HG03442 (cell line): ENCODE results near the gene ZFHX3.
A peak's percentile ranks its signal among the peaks of the same experiment; 100 is the strongest.

Experiments used
- ATAC-seq: cut with Tn5 transposase; IDR thresholded peaks from one replicate; pipeline ENCODE4 v1.9.1; 2021; ENCODE audit warnings: mild to moderate bottlenecking, moderate library complexity; ENCODE audit not compliant: unreplicated experiment

The ZFHX3 gene

GRCh38 chr16:72811876-72812275, 236.1 kb downstream of the ZFHX3 start:
- ATAC-seq: no peak

- ATAC-seq: no peak
Observed at GRCh38 chr16:72811188-72811720, 236.7 kb downstream of the ZFHX3 start.

DNA sequence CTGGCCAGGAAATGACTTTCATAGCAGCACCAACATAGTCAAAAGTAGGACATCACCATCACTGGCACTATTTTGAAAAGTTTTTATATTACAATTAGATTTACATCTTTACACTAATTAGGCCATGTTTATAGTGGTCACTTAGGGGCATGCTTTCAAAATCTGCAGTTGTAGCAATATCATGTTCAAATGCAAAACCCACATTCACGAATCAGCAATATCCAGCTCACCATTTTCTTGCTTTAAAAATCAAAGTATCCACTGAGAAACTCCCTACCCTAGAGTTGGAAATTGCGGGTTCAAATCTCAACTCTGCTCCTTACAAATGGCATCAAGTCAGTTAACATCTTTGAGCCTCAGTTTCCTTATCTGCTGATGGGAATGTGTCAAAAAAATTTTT, 237.4 kb downstream of the ZFHX3 start:
- no peak for ATAC-seq

- ATAC-seq: no peak
Observed at GRCh38 chr16:72809446-72809845, 238.5 kb downstream of the ZFHX3 start.

- no peak for ATAC-seq
Observed at GRCh38 chr16:72808754-72809153, 239.2 kb downstream of the ZFHX3 start.

DNA sequence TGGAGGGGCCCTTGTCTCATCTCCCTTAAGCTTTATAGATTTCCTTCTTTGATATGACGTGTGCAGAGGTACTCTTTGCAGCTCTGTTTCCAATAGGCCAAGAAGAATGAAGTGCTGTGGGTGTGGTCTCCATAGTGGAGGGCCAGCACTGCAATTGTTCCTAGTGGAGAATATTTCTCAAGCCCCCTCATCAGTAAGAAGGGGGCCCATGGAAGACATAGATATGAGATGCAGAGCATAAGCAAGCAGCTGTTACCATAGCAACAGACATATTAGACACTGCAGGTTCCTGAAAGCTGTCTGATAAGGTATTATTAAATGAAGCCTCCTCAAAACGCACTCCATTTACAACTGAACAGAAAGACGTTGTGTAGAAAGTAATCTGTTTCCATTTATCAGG, 240.7 kb downstream of the ZFHX3 start:
- ATAC-seq: no peak

DNA sequence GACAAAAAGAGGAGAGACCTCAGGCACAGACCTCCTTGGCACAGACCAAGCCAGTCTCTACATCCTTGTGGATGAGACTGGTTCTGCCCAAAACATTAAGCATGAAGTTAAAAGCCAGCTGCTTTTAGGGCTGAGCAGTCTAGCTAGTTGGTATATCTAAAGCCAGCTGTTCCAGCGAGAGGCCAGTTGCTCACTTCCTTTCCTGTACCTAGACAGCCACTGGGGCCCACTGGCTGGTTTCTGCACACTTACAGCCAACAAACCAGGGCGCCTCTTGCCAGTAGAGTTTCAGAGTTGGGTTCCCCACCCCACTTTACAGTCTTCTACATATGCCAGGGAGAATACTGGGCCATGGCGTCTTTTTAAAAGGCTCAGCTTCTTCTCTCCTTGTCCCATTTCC, 242.4 kb downstream of the ZFHX3 start:
- no peak for ATAC-seq

DNA sequence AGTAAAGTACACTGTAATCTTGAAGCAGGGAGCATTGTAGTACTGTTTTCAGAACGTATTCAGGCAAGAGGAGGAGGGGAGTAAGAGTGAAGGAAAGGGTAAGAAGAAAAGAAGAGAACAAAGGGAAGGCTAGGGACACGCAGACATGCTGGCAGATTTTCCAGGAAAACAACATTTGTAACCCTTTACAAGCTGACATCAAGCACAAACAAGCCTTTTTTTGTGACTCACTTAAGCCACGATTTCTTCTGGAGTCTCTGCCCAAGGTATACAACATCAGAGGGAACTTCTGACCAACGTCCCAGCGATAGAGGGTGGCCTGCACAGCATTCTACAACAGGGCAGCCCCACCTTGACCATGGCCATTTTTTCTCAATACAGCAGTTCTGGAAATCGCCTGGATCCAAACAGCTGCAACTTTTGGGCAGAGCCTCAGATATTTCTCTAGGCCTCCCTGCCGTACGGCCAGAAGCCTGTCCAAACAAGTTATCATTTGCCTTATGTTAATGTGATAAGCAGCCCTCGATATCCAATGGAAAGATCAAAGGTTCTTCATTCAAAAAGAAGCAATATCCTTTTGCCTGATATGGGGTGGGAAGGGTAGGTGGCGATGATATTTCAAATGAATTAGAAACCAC, 247.3 kb downstream of the ZFHX3 start:
- no peak for ATAC-seq

DNA sequence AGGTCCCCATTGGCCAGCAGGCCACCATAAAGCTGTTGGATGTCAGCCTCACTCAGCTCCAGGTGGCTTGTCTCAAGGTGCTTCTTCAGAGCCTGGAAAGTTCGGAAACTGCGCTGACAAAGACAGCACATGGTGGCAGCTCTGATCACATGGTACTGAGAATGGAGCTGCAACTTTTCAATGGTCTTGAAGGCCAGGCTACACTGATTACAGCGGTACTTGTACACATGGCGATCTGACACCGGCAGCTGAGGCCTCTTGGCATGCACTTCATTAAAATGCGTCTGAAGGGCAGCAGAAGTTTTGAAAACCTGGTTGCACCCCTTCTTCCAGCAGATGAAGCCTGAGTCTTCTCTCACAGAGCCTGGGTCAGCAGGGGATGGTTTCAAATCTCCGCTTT, 249.7 kb downstream of the ZFHX3 start:
- no peak for ATAC-seq

DNA sequence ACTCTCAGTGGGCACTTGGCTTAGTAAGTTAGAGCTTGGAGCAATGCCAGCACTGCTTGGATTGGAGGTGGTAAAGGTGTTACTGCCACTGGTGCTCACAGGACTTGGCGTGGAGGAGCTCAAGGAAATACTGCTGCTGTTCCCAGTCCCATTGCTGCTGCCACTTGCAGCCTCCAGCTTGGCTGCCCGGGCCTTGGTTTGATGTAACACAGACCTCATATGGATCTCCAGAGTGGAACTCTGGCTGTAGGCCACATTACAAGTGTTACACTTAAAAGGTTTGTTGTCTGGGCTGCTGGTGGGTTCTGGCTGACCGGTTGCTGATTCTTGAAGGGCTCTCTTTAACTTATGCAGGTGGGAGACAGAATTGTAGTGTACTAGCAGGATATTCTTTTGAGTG, 250.3 kb downstream of the ZFHX3 start:
- ATAC-seq: no peak

- no peak for ATAC-seq
Observed at GRCh38 chr16:72796222-72796621, 251.7 kb downstream of the ZFHX3 start.

DNA sequence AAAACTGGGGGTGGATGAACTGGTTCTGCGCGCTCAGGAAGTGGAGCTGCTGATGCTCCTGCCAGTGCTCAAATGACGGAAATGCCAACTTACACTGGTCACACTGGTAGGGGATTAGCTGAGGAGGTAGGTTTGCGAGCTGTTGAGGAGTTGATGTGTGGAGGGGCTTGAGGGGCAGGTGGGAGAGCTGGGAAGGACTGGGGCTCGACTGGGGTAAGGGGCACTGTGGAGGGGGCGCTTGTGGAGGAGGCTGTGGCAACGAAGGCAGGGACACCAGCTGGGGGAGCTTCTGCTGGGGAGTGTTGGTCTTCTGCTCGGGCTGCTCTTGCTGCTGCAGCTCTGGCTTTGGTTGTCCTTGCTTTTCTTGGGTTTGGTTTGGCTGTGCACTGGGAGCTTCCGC, 252.9 kb downstream of the ZFHX3 start:
- ATAC-seq: no peak

DNA sequence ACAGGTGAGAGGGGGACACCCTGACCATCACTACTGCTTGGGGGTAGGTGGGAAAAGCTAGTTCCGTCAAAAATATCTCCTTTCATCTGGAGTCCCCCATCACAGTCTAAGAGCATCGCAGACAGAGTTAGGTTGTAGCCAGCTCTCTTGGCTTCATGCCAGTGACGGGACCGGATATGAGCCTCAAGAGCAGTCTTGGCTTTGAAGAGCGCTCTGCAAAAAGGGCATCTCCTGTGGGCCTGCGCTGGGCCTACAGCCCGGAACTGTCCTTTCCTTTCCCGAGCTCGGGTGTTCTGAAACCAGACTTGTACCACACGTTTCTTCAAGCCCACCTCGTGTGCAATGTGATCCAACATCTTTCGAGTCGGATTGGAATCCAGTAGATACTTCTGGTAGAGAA, 253.6 kb downstream of the ZFHX3 start:
- no peak for ATAC-seq

DNA sequence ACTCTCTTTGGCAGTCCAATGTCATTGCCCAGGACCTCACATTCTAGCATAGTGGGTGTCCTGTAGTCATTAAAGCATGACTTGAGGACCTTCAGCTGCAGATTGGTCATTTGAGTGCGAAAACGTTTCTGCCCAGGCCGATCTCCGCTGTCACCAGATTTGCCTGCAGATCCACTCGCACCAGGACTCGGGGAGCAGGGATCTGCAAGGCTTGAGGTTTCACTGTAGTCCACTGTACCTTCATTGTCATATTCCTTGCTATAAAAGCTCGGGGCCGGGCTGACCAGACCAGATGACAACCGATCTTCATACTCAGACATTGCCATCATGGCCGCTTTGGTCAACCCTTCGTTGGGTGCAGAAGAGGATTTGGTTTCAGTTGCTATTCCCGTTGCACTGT, 254.2 kb downstream of the ZFHX3 start:
- no peak for ATAC-seq

DNA sequence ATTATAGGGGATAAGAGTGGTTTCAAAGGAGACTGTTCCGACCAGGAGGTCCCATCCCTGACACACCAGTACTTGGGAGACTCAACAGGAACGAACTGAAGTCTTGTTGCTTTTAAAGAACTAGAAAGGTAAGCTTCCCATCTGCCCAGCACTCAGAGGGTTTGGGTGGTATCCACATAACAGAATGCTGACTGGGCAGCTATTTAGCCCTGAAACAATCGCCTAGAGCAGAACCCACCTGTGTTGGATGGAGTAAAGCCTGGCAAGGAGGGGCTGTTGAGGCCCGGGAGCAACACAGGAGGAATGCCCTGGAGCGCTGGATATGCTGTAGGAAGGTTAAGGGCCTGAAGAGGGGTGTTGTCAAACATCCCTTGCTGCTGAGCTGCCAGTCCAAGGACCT, 254.9 kb downstream of the ZFHX3 start:
- no peak for ATAC-seq

GRCh38 chr16:72791786-72792185, 256.1 kb downstream of the ZFHX3 start:
- ATAC-seq: no peak

DNA sequence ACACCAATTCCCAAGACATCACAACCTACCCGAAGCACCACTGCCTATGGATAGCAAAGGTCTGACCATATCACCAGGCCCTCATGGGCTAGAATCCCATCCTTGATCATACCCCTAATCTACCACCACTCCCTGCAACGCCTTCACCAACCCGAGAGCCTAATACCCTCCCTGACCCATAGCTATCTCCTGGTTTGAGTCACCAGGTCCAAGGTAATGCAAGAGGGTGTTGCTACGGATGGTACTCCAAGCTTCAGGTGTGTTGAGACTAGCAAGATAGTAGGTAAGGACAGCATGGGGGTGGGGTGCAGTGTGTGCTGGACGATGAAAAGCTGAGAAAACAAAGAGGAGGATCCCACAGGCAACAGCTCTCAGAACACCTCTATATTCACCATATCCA, 258.0 kb downstream of the ZFHX3 start:
- ATAC-seq: no peak

- no peak for ATAC-seq
Observed at GRCh38 chr16:72789465-72789864, 258.5 kb downstream of the ZFHX3 start.

DNA sequence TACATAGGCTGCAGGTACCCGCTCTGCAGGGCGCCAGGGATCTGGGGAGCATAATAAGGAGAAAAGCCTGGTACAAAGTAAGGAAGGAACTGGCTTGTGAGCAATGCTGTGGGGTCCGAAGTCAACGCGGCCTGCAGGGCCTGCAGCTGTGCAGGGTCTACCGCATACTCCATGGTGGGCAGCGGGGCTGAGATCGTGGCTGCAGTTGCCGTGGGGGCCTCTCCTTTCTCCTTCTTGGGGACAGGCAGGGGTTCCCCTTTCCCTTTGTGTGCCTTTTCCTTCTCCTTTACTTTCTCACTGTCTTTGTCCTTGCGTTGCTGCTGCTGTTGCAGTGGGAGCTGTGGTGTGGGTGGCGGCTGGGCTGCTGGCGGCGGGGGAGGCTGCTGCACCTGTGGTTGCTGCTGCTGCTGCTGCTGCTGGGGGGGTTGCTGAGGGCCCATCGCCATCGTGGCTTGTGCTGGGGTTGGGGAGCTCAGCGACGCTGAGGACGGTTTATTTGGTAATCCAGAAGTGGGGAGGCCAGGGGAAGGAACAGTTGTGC, 259.6 kb downstream of the ZFHX3 start:
- no peak for ATAC-seq

DNA sequence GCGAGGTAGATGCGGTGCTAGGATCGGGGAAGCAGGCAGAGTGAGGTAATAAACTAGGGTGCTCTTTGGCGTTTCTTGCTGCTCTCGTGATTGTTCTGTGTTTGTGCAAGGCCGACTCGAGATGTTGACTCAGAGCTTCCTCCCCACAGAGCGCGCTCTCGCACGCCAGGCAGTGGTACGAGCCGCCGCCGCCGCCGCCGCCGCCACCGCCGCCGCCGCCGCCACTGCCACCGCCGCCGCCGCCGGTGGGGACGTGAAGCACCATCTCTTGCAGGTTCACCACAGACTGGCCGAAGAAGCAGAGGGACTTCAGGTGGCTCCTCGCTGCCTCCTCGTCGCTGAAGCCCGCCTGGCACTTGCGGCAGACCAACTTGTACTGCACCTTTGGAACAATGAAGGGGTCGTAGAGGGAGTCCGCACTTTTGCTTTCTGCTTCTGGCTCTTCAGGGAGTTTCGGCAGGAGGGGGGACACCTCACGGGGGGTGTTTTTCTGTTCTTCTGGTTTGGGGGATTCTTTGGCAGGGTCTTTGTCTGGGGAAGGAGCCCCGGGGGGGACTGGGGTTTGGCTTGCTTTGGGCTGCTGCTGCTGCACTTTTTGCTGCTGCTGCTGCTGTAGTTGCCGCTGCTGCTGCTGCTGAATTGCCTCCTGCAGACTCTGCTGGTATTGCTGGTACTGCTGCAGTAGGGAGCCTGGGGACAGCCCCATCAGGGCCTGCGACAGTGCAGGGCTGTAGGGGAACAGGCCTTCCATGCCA, 260.2 kb downstream of the ZFHX3 start:
- peak; percentile 81 for ATAC-seq

- no peak for ATAC-seq
Observed at GRCh38 chr16:72787130-72787513, 260.8 kb downstream of the ZFHX3 start.

DNA sequence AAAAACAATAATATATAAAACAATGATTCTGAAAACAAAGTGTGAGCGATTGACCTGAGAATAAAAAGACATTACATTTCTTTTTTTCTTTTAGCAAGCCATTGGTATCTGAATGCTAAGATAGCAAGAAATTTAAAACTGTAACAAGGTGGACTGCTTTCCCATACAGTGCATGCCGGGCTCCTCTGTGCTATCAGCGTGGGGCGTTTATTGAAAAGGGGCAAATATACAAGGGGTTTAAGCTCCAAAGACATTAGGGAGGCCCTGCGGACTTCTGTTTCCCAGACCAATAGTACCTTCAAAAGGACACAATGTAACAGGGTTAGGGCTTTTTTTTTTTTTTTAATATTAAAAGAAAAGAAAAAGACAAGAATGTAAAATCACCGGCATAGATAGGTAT, 261.3 kb downstream of the ZFHX3 start:
- no peak for ATAC-seq
